H1 (cell line): ENCODE results near the gene VDR. TPM values are rescaled to one million over a fixed set of nuclear protein-coding genes. Genes with fewer than 3 reads are reported as not detected.

Experiments used
- CBX8 ChIP-seq: fragments of 300-800, 300-1000 bp; sonication (generic); IDR thresholded peaks from 2 replicates; pipeline ENCODE4 v1.7.1; 2016; ENCODE audit warnings: low read depth, low read length, borderline replicate concordance
- polyA plus RNA-seq, 7 experiments: library from polyadenylated mRNA; depleted of rRNA in 3 of 7; stranded (reverse) in 5 of 7; unstranded in 2 of 7; fragments of >200 nt in 5 of 7; fragments of 200-250 nt in 2 of 7; gene quantifications; 1 replicate in 5 of 7; 2 replicates in 1 of 7; 4 replicates in 1 of 7; pipeline versions ENCODE4 v1.2.1 to v1.2.3, GENCODE V29; 2011 to 2013; ENCODE audit warnings: missing spikeins in 2 of 7, mixed read lengths in 2 of 7
- total RNA-seq: library from RNA; stranded (reverse); fragmentation: NEBNext Ultra II Directional; extraction: Animal tissue kit (Norgen Biotek cat#: 25700); gene quantifications from 2 replicates; pipeline ENCODE4 v1.2.1, GENCODE V29; 2021
- TF ChIP-seq, protein P1 (sequence below): fragments of 300-600 bp; sonication (generic); IDR thresholded peaks from 2 replicates; pipeline ENCODE4 v1.7.1; 2012; ENCODE audit warnings: low read length, moderate library complexity, mild to moderate bottlenecking, inconsistent platforms; ENCODE audit not compliant: insufficient replicate concordance
- TF ChIP-seq, protein P2 (sequence below): IDR thresholded peaks from 2 replicates; pipeline ENCODE4 v1.6.1; 2012; ENCODE audit warnings: low read length, inconsistent platforms

Gene VDR
- total and polyA plus RNA-seq, 2 of the 8 experiments (the other 6 are each of a cell fraction or from before 2014, with no cell fraction given), result 0.44 to 0.65 TPM

DNA sequence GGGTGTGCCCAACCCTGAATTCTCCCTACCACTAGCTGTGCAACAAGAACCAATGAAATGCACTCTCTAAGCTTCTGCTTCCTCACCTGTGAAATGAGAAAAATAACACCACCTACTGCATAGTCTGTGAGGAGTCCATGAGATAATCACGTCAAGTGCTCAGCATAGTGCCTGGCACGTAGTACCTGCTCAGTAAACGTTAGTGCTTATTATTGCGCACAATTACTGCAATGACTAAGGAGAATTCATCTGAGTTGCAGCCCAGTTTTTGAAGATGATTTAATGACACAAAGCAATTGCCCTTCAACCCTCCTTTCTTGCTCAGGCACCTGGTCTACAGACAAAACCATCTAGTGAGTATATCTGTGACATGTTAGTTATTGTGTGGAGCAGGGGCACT lies 8.8 kb downstream of the VDR start (continued):
- TF ChIP-seq, protein P1, sequence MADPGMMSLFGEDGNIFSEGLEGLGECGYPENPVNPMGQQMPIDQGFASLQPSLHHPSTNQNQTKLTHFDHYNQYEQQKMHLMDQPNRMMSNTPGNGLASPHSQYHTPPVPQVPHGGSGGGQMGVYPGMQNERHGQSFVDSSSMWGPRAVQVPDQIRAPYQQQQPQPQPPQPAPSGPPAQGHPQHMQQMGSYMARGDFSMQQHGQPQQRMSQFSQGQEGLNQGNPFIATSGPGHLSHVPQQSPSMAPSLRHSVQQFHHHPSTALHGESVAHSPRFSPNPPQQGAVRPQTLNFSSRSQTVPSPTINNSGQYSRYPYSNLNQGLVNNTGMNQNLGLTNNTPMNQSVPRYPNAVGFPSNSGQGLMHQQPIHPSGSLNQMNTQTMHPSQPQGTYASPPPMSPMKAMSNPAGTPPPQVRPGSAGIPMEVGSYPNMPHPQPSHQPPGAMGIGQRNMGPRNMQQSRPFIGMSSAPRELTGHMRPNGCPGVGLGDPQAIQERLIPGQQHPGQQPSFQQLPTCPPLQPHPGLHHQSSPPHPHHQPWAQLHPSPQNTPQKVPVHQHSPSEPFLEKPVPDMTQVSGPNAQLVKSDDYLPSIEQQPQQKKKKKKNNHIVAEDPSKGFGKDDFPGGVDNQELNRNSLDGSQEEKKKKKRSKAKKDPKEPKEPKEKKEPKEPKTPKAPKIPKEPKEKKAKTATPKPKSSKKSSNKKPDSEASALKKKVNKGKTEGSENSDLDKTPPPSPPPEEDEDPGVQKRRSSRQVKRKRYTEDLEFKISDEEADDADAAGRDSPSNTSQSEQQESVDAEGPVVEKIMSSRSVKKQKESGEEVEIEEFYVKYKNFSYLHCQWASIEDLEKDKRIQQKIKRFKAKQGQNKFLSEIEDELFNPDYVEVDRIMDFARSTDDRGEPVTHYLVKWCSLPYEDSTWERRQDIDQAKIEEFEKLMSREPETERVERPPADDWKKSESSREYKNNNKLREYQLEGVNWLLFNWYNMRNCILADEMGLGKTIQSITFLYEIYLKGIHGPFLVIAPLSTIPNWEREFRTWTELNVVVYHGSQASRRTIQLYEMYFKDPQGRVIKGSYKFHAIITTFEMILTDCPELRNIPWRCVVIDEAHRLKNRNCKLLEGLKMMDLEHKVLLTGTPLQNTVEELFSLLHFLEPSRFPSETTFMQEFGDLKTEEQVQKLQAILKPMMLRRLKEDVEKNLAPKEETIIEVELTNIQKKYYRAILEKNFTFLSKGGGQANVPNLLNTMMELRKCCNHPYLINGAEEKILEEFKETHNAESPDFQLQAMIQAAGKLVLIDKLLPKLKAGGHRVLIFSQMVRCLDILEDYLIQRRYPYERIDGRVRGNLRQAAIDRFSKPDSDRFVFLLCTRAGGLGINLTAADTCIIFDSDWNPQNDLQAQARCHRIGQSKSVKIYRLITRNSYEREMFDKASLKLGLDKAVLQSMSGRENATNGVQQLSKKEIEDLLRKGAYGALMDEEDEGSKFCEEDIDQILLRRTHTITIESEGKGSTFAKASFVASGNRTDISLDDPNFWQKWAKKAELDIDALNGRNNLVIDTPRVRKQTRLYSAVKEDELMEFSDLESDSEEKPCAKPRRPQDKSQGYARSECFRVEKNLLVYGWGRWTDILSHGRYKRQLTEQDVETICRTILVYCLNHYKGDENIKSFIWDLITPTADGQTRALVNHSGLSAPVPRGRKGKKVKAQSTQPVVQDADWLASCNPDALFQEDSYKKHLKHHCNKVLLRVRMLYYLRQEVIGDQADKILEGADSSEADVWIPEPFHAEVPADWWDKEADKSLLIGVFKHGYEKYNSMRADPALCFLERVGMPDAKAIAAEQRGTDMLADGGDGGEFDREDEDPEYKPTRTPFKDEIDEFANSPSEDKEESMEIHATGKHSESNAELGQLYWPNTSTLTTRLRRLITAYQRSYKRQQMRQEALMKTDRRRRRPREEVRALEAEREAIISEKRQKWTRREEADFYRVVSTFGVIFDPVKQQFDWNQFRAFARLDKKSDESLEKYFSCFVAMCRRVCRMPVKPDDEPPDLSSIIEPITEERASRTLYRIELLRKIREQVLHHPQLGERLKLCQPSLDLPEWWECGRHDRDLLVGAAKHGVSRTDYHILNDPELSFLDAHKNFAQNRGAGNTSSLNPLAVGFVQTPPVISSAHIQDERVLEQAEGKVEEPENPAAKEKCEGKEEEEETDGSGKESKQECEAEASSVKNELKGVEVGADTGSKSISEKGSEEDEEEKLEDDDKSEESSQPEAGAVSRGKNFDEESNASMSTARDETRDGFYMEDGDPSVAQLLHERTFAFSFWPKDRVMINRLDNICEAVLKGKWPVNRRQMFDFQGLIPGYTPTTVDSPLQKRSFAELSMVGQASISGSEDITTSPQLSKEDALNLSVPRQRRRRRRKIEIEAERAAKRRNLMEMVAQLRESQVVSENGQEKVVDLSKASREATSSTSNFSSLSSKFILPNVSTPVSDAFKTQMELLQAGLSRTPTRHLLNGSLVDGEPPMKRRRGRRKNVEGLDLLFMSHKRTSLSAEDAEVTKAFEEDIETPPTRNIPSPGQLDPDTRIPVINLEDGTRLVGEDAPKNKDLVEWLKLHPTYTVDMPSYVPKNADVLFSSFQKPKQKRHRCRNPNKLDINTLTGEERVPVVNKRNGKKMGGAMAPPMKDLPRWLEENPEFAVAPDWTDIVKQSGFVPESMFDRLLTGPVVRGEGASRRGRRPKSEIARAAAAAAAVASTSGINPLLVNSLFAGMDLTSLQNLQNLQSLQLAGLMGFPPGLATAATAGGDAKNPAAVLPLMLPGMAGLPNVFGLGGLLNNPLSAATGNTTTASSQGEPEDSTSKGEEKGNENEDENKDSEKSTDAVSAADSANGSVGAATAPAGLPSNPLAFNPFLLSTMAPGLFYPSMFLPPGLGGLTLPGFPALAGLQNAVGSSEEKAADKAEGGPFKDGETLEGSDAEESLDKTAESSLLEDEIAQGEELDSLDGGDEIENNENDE, result no peak
- no peak for TF ChIP-seq CBX8
- TF ChIP-seq, protein P2, sequence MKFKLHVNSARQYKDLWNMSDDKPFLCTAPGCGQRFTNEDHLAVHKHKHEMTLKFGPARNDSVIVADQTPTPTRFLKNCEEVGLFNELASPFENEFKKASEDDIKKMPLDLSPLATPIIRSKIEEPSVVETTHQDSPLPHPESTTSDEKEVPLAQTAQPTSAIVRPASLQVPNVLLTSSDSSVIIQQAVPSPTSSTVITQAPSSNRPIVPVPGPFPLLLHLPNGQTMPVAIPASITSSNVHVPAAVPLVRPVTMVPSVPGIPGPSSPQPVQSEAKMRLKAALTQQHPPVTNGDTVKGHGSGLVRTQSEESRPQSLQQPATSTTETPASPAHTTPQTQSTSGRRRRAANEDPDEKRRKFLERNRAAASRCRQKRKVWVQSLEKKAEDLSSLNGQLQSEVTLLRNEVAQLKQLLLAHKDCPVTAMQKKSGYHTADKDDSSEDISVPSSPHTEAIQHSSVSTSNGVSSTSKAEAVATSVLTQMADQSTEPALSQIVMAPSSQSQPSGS, result no peak
